HG03135 (cell line): ENCODE data around the gene PIH1D1.

Source experiments
- ATAC-seq: cut with Tn5 transposase; IDR thresholded peaks from one replicate; pipeline ENCODE4 v1.9.1; 2021; ENCODE audit warnings: mild to moderate bottlenecking, moderate library complexity; ENCODE audit not compliant: unreplicated experiment

The PIH1D1 gene

DNA sequence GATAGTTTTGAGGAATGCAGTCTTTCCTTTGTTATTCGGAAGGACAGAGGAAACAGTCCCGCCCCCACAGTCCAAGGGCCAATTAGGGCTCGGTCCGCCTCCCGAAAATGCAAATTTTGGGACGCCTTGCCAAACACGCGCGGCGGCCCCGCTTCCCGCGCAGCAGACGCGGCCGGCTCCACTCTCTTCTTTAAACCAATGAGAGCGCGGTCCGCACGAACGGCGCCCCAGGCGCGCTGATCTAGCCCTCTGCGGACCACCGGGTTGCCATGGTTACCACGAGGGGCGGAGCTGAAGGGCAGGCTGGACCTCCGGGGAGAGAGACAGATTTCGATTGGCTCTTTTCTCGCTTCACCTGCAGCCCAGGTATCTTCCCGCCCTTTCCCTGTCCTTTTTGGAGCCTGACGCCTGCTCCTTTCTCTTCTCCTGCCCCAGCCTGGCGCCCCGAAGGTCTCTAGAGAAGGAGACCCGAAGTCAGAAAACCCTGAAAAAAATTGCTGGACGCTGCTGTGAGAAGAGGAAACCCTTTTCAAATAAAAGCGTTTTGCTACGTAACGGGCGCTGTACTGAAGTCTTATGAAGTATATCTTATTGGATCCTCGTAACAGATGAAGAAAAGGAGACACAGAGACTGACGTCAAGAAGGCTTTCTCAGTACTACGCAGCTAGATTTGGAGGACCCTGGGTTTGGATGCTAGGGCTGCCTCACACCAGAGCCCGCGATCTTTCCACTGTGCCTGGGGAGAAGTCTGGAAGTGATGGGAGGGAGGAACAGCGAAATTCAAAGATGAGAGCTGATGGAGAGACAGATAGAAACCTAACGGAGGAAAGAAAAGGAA, 30.4 kb downstream of the PIH1D1 start:
- ATAC-seq = no peak

DNA sequence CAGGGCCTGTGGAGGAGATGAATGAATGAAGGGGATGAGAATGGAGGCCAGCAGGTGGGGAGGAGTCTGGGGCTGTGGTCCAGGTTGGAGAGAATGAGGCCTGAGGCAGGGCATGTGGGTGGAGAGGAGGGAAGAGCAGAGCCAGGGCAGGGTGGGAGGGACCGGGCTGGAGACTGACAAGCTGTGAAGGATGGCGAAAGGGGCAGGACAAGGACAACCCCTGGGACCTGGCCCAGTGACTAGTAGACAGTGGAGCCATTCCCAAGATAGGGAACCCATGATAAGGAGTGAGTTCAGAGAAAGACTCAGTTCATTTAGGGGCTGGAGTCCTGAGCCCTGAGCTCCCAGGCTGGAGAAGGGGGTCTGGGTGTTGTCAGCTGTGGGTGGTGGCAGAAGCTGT, 31.4 kb downstream of the PIH1D1 start:
- ATAC-seq = no peak

- no peak for ATAC-seq
Measured at GRCh38 chr19:49419173-49419572, 32.4 kb downstream of the PIH1D1 start.

GRCh38 chr19:49418511-49418910, 33.1 kb downstream of the PIH1D1 start:
- ATAC-seq = no peak

DNA sequence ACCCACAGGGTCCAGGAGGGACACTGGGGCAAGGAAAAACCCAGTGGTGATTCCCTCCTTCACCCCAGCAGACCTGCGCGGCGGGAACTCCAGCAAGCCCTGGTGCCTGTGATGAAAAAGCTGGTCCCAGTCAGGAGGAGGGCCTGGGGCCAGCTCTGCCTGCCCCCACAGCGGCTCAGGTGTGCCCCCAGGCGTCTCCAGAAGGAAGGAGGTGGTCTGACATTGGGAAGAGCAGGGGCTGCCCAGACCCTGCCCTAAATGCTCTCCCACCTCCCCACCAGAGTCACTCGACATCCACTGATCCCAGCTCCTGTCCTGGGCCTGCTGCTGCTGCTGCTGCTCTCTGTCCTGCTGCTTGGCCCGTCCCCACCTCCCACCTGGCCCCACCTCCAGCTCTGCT, 34.5 kb downstream of the PIH1D1 start:
- ATAC-seq = no peak

DNA sequence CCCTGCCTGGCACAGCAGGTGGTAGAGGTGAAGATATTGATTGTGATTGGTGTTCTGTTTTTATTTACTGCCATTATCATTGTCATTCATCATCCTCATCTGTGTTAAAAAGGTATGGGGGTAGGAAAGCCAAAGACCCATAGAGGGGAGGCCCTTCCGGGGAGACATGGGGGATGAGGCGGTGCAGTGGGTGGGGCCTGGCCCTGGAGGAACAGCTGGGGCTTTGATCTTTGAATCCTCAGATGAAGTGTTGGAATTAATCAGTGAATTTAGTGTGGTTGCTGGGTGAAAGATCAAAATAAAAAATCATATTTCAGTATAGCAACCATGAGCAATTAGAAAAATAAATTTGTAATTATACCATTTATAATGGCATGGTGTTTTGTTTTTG, 35.8 kb downstream of the PIH1D1 start:
- no peak for ATAC-seq

DNA sequence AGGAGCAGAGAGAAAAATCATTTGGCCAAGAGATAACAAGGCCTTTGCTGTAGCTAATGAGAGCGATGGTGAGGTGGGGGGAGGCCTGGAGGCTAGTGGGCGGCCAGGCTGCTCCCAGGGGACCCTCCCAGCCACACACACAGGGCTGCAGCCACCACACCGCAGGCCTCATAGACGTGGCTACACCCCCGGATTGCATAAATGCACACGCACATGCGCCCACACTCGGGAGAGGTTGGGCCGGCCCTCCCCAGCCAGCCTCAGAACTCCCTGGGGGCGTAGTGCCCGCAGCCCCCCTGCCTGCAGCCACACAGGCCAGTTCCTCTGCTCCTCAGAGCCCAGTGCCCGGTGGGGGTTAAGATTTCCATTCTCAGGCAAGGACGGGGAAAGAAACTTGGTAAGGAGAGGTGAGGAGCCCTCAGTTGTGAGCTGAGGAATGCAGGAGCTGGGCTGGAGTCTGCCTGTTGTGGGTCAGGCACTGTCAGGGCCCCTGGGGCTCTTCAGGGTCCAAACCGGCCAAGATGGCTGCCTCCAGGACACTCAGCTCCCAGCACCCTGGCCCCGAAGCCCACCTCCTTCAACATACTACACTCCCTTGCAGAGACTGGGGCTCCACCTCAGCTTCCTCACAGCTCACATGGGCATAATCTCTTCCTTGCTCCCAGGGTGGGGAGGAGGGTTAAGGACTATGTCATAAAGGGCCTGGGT, 36.4 kb downstream of the PIH1D1 start:
- ATAC-seq = no peak

DNA sequence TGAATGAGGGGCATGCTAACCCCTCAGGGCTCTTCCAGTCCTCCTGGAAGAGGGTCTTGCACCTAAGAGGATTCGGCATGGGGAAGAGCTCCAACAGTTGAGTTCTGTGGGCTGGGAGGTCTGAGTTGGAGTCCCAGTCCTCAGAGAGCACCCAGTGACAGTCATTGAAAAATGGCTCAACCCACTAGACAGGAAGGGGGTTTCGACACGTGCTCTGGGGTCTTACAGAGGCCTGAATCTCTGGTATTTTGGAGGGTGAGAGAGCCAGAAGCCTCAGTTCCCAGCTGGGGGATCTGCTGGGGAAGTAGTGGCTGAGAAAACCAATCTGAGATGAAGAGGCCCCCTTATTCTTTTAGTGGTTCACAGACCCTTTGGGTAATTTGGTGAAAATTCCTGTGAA, 37.4 kb downstream of the PIH1D1 start:
- ATAC-seq = no peak

- no peak for ATAC-seq
Measured at GRCh38 chr19:49413348-49413747, 38.3 kb downstream of the PIH1D1 start.

DNA sequence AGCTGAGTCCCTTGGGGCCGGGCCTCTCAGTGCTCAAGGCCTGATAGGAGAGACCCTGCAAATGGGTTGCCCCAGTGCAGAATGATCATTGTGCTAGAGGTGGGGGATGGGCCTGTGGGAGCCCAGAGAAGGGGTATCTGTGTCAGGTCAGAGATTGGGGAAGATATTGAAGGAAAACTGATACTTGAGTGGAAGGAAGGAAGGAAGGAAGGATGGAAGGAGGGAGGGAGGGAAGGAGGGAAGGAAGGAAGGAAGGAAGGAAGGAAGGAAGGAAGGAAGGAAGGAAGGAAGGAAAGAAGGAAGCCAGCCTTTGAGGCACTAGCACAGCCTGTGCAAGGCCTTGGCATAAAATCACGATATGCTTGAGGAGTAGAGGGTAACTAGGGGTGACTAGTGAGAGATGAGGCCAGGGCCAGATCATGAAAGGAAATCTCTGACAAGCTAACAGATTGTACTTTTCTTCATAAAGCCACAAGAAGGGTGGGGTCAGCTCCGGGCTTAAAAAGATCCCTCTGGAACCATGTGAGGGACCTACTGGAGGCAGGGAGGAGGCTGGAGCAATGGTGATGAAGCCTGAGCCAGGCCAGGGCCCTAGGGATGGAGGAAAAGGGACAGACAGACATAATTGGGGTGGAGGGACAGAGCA, 39.8 kb downstream of the PIH1D1 start:
- no peak for ATAC-seq

DNA sequence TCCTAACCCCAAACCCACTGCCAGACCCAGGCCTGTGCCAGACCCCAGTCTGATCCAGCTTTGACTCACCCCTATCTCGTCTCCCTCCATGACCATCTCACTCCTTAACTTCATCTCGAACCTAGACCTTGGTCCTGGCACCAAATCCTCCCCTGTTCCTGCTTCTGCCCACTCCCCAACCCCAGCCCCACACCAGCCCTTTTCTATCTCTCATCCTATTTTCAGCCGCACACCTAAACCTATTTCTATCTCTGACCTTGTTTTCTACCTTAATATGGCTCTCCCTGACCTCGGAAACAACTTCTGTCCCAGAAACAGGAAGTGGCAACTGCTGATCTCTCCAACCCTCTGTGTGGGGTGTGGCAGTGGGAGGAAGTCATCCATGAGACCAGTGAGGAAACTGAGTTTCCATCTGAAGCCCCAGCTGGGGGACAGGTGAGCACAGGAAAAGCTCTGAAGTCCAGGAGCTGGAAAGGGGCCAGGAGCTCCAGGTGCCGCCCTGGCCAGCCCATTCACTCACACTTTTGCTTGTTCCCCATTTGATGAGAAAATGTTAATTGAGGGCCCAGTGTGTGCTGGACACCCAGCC, 42.1 kb downstream of the PIH1D1 start:
- no peak for ATAC-seq

- no peak for ATAC-seq
Measured at GRCh38 chr19:49408816-49409440, 42.7 kb downstream of the PIH1D1 start.

DNA sequence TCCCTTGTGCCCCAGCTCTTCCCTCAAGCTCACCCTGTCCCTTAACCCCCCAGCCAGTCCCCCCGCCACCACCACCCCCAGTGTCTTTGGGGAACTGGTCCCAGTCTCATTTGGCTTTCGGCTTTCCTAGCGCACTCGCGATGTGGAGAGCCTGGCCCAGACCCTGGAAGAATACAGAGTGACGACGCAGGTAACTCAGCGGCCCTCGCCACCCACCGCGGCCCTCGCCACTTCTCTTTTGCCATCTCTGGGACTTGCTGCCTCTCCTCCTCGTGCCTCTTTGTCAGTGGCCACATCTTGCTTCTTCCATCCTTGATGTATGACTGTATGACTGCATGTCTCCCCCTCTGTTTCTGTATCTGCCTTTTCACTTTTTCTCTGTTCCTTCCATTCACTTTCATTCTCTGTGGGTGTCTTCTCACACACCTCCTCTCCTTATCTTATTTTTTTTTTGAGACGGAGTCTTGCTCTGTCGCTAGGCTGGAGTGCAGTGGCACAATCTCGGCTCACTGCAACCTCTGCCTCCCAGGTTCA, 44.1 kb downstream of the PIH1D1 start:
- no peak for ATAC-seq

DNA sequence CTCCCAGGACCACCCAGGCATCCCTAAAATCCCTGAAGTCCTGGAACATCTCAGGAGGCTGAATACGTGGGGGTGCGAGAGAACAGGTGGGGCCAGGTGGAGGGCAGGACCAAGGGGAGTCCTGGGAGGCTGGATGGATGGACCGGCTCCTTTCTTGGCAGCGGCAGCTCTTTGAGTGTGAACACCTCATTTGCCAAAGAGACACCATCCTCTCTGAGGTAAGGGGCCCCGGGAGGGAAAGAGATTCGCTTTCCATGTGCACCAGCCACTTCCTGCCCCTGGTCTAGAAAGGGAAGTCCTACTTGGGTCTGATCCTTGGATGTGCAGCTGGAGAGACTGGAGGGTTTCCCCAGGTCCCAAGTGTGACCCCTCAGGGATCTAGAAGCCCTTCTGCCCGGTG, 44.5 kb downstream of the PIH1D1 start:
- ATAC-seq = no peak

GRCh38 chr19:49403404-49404187, 48.0 kb downstream of the PIH1D1 start:
- no peak for ATAC-seq

GRCh38 chr19:49400029-49400428, 51.6 kb downstream of the PIH1D1 start:
- no peak for ATAC-seq

DNA sequence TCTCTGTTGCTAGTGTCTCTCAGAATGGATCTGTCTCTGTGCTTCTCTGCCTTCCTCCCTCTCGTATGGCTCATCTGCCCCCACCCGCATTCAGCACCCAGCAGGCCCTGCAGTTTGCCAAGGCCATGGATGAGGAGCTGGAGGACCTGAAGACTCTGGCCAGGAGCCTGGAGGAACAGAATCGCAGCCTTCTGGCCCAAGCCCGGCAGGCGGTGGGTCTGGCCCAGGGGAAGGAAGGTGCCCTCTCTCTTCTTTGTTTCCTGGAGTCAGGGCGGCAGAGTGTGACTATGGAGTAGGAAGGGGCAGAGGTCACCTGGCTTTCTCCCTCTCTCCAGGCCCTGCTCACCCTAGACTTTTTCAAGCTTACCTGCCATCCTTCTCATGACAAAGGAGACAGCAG, 52.7 kb downstream of the PIH1D1 start:
- no peak for ATAC-seq

DNA sequence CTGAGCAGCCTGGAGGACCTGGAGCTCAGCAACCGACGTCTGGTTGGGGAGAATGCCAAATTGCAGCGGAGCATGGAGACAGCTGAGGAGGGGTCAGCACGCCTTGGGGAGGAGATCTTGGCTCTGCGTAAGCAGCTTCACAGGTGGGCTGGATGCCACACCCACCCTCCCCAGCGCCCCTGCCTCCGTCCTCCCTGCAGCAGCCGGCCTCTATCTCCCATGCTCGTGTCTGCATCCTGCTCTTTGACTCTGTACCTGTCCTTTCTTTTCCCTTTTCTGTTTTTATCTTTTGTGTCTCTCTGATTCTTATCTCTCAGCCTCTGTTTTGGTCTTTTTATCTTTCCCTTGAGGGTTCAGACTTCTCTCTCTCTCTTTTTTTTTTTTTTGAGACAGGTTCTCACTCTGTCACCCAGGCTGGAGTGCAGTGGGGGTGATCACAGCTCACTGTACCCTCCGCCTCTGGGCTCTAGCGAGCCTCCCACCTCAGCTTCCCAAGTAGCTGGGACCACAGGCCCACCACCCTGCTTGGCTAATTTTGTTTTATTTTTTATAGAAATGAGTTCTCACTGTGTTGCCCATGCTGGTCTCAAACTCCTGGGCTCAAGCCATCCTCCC, 53.5 kb downstream of the PIH1D1 start:
- no peak for ATAC-seq

DNA sequence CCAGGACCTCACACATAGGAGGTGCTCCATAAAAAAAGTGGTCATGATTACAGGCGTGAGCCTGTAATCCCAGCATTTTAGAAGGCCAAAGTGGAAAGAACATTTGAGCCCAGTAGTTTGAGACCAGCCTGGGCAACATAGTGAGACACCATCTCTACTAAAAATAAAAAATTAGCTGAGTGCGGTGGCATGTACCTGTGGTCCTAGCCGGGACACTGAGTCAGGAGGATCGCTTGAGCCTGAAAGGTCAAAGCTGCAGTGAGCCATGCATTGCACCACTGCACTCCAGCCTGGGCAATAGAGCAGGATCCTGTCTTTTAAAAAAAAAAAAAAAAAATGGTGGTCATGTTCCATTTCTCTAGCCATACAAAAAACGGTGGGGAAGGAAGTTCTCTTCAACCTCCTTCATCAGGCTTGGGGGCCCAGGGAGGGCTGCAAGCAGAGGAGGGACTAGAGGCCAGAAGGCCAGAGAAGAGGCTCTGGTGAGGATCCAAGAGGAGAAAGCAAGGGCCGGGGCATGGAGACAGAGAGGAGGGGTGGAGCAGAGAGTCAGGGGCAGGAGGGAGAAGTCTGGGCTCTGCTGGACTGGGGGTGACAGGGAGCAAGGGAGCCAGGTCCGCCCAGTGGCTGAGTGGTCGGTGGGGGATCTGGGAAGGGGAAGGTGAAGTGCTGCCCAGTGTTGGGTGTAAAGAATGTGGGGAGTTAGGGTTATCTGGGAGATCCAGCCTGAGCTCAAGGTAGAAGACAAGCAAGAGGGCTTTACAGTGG, 54.7 kb downstream of the PIH1D1 start:
- no peak for ATAC-seq
